Activated CD4-positive, alpha-beta memory T cell treated with anti-CD3 and anti-CD28 coated beads, Interleukin-2, amount 10 ng/mL, durations not matched to agents 7 days and 5 days (primary cell): ENCODE data around the gene SF3B1. TPM values are rescaled to one million over a fixed set of nuclear protein-coding genes. Genes with fewer than 3 reads are reported as not detected.
"Not testable (repeated sequence)": the region's sequence is repeated elsewhere in the genome, so short reads cannot be mapped to it uniquely, and the experiment has no call there.

ENCODE experiments used
- CTCF ChIA-PET: fragments of 350-600 bp; sonication (Branson Sonifier 250); formaldehyde crosslinking; loops from one replicate; lab custom pipeline; 2021; ENCODE audit warnings: antibody characterized with exemption, inconsistent platforms; lab: Charles Lee
- POLR2A ChIA-PET: fragments of 350-600 bp; sonication (Branson Sonifier 250); formaldehyde crosslinking; loops from one replicate; lab custom pipeline; 2021; ENCODE audit warnings: antibody characterized with exemption; lab: Charles Lee
- DNase-seq: peaks from one replicate; pipeline ENCODE4 v3.0.0-alpha.2; 2020
- H3K27ac Mint-ChIP-seq: one replicate; pipeline ENCODE4 v1.8.0; 2021; ENCODE audit warnings: mild to moderate bottlenecking, mixed read lengths
- H3K27me3 Mint-ChIP-seq: one replicate; pipeline ENCODE4 v1.8.0; 2021; ENCODE audit warnings: mixed read lengths
- H3K36me3 Mint-ChIP-seq: one replicate; pipeline ENCODE4 v1.8.0; 2021; ENCODE audit warnings: low read depth, mixed read lengths
- H3K4me1 Mint-ChIP-seq: one replicate; pipeline ENCODE4 v1.8.0; 2021; ENCODE audit warnings: mixed read lengths
- H3K4me3 Mint-ChIP-seq: one replicate; pipeline ENCODE4 v1.8.0; 2021; ENCODE audit warnings: mild to moderate bottlenecking, mixed read lengths
- H3K9me3 Mint-ChIP-seq: one replicate; pipeline ENCODE4 v1.8.0; 2021; ENCODE audit warnings: mixed read lengths
- total RNA-seq, 2 experiments: library from RNA; stranded (reverse); gene quantifications; one replicate each; pipeline ENCODE4 v1.2.3, GENCODE V29; 2021

Gene SF3B1
- total RNA-seq, 2 experiments from 2014 or later = 292 to 304 TPM

DNA sequence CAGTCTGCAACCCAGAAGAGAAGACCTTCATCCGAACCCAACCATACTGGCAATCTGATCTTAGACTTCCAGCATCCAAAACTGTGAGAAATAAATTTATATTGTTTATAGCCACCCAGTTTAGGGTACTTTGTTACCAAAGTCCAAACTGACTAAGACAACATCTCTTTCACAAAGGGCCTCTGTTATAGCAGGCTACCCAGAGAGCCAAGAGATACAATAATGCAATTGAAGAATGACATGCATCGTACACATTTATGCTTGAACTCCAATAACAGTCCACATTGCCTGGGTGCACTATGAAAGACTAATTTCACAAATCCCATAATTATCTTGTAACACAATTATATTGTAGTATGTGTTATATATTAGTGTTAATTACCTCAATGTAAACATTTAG lies 85.1 kb downstream of the SF3B1 start:
- DNase-seq = no peak
- CTCF ChIA-PET = no interaction called here

DNA sequence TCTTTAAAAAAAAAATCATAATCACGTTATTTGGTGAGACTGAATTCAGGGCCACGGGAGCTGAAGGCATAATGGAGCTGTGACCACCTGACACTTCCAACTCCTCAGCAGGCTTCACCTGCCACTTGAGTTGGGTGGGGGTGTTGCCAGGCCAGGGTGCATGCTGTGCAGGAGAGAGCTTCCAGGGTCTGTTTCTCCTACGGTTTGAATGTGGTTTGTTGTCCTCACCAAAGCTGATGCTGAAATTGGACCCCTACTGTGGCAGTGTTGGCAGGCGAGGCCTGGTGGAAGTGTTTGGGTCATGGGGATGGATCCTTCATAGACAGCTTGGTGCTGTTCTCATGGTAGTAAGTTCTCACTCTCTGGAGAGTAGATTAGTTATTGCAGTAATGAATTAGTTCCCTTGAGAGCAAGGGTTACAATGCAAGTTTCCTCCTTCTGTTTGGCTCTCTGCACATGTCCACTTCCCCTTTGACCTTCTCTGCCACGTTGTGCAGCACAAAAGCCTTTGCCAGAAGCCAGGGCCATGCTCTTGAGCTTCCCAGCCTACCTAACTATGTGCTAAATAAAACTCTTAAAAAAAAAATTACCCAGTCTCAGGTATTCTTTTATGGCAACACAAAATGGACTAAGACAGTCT lies 86.0 kb downstream of the SF3B1 start:
- ChIA-PET POLR2A (interaction anchor here (0.6 kb wide), 1 partner anchor 320 kb away, joined by 6 read pairs; no protein-coding TSS in a partner anchor), CTCF (no interaction called here)
- Mint-ChIP-seq H3K4me1 (peaks cover 3% of the 10 kb centered on the region), H3K9me3 (no peaks in the 10 kb centered on the region), H3K36me3 (no peaks in the 10 kb centered on the region), H3K27me3 (no peaks in the 10 kb centered on the region), H3K4me3 (no peak overlapping the region), H3K27ac (no peak overlapping the region)
- no peak for DNase-seq

More for the DNA sequence above, 85.1 kb downstream of the SF3B1 start:
- Mint-ChIP-seq H3K9me3 (no peaks in the 10 kb centered on the region), H3K4me1 (peaks cover 3% of the 10 kb centered on the region), H3K27ac (no peak overlapping the region), H3K36me3 (no peaks in the 10 kb centered on the region), H3K27me3 (no peaks in the 10 kb centered on the region), H3K4me3 (no peak overlapping the region)
- POLR2A ChIA-PET = no interaction called here

DNA sequence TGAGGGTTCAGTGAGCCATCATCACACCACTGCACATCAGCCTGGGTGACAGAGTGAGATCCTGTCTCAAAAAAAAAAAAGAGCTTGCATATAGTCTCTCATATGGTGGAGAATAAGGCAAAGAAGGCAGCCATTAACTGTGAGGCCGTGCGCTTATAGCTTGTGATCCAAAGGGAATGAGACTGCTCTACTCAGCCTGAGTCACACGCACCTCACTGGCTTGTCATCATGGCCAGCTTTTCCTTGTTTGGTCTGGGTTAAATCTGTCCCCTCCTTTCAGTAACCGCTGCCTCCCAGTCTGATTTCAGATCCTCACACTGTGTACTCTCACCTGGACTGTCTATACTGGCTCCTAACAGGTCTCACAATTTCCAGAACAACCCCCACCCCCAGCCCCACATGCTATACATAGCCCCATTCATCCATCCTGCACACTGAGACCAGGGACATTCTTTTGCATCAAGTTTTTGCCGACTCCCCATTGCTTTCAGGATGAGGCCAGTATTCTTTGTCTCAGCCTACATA lies 88.9 kb downstream of the SF3B1 start:
- CTCF ChIA-PET = interaction anchor here (0.7 kb wide), 1 partner anchor 172 kb away, joined by 3 read pairs; no protein-coding TSS in a partner anchor
- POLR2A ChIA-PET = interaction anchor here (1.4 kb wide), 1 partner anchor 10 kb away, joined by 3 read pairs; no protein-coding TSS in a partner anchor
- no peaks in the 10 kb centered on the region for H3K36me3 Mint-ChIP-seq
- DNase-seq = no peak
- H3K27ac Mint-ChIP-seq = no peak overlapping the region
- H3K27me3 Mint-ChIP-seq = no peaks in the 10 kb centered on the region
- no peaks in the 10 kb centered on the region for H3K9me3 Mint-ChIP-seq
- H3K4me1 Mint-ChIP-seq = peaks cover 4% of the 10 kb centered on the region
- no peak overlapping the region for H3K4me3 Mint-ChIP-seq

DNA sequence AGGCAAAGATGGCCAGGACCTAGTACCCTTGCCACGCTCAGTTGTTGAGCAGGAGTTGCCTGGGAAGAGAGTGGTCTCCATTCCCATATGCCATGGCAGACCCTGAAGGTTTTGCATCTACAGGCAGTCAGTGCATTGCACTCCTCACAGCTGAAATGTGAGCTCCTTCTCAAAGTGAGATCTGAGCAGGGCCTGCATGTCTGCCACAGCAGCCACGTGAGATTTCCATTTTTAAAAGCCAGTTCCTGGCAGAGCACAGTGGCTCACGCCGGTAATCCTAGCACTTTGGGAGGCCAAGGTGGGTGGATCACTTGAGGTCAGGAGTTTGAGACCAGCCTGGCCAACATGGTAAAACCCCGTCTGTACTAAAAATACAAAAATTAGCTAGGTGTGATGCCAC lies 90.9 kb downstream of the SF3B1 start:
- POLR2A ChIA-PET, H3K4me3 Mint-ChIP-seq, DNase-seq, H3K4me1 Mint-ChIP-seq, H3K9me3 Mint-ChIP-seq, CTCF ChIA-PET, H3K27ac Mint-ChIP-seq, H3K27me3 Mint-ChIP-seq, H3K36me3 Mint-ChIP-seq: not testable (repeated sequence)

DNA sequence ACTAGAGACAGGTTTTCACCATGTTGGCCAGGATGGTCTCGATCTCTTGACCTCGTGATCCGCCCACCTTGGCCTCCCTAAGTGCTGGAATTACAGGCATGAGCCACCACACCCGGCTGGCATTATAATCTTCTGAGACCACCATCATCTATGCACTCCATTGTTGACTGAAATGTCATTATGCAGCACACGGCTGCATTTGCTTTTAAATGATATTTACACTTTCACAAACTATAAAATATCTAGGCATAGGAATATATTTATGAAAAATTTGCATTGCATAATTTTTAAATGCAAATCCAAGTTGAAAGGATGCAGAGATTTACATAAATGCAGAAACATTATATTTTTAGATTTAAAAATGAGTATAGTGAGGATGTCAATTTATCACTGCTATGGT lies 94.2 kb downstream of the SF3B1 start:
- peaks cover 8% of the 10 kb centered on the region for H3K4me1 Mint-ChIP-seq
- CTCF ChIA-PET = no interaction called here
- POLR2A ChIA-PET = no interaction called here

More for the DNA sequence above, 94.2 kb downstream of the SF3B1 start:
- Mint-ChIP-seq H3K27me3 (no peaks in the 10 kb centered on the region), H3K4me3 (no peak overlapping the region), H3K36me3 (no peaks in the 10 kb centered on the region), H3K9me3 (no peaks in the 10 kb centered on the region), H3K27ac (no peak overlapping the region)
- DNase-seq = no peak

Other genes starting within 250 kb of the SF3B1 start
- 100 to 1,000 TPM; 214 to 246 TPM for gene ANKRD44, start 124.2 kb downstream of the SF3B1 start, total RNA-seq
- gene COQ10B, start 18.5 kb upstream of the SF3B1 start, total RNA-seq = 10 to 100 TPM; 22.2 to 24.4 TPM
- gene HSPD1, start 64.8 kb upstream of the SF3B1 start, total RNA-seq = 100 to 1,000 TPM; 227 to 229 TPM
- gene HSPE1, start 65.4 kb upstream of the SF3B1 start, total RNA-seq = 10 to 100 TPM; 85.9 to 92.6 TPM
- 10 to 100 TPM; 23.5 to 24.8 TPM for gene MOB4, start 81.0 kb upstream of the SF3B1 start, total RNA-seq
- gene RFTN2, start 240.6 kb upstream of the SF3B1 start, total RNA-seq = not detected